HG02973 (cell line): ENCODE data around the gene TNMD.
"Not testable (repeated sequence)": the region's sequence is repeated elsewhere in the genome, so short reads cannot be mapped to it uniquely, and the experiment has no call there.

Source experiments
- ATAC-seq: cut with Tn5 transposase; IDR thresholded peaks from one replicate; pipeline ENCODE4 v1.9.1; 2021; ENCODE audit warnings: moderate library complexity; ENCODE audit not compliant: unreplicated experiment

Gene TNMD

DNA sequence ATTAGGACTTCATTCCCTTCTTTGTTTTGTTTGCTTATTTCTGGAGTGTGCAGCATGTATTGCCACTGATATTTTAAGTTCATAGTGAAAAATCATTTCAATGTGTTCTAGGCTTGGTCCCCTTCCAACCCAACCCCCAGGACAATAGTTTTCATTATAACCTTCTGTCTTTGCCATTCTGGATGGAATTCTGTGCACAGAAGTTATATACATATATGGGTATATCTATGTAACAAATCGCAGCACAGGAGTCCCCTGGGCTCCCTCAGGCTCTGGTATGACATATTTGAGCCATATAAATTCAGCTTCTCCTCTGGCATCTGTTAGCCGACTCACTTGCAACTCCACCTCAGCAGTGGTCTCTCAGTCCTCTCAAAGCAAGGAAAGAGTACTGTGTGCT, at the start of gene TNMD:
Gene TNMD, plus strand, starts transcription at position 326 of the 400 bp plus-strand sequence. CDS start 83 bp downstream, outside the sequence.
- no peak for ATAC-seq

DNA sequence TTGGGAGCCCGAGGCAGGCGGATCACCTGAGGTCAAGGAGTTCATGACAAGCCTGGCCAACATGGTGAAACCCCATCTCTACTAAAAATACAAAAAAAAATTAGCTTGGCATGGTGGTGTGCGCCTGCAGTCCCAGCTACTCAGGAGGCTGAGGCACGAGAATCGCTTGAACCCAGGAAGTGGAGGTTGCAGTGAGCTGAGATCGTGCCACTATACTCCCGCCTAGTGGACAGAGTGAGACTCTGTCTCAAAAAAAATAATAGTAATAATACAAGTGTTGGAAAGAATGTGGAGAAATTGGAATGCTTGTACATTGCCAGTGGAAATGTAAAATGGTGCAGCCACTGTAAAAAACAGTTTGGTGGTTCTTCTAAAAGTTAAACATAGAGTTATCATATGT, 19.2 kb upstream of the TNMD start:
- not testable (repeated sequence) for ATAC-seq

DNA sequence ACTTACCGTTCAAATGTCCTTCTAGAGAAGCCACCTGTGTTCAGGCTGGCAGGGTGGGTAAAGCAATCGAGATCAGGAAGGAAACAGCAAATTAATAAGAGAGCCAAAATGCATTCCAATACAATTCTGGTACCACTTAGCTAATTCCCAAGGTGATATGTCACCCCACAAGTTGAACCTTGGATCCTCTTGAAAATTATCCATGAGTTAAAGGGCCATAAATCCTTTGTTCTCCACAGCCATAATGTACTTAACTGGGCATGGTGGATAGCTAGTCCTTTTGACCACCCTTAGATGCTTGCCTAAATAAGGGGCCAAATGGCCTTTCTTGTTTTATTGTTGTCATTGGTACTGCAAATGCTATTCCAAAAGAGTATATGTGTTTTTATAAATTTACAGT, 2.0 kb downstream of the TNMD start:
- ATAC-seq = no peak

DNA sequence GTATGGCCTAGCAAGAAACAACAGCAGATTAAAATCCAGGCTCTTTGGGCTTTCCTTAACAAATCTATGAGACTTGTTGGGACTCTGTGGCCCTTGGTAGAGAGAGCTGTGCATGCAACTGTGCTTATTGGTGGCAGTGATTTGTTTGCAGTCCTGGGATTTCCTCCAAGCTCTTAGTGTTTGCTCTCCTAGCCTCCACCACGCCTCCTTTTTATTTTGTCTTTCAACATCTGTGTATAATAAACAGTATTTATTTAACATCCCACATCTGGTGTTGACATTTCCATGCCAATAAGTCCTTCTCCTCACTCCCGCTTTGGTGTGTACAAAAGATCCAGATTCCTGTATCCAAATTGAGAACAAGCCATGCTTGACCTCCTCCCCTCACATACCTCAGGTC, 3.1 kb downstream of the TNMD start:
- no peak for ATAC-seq

DNA sequence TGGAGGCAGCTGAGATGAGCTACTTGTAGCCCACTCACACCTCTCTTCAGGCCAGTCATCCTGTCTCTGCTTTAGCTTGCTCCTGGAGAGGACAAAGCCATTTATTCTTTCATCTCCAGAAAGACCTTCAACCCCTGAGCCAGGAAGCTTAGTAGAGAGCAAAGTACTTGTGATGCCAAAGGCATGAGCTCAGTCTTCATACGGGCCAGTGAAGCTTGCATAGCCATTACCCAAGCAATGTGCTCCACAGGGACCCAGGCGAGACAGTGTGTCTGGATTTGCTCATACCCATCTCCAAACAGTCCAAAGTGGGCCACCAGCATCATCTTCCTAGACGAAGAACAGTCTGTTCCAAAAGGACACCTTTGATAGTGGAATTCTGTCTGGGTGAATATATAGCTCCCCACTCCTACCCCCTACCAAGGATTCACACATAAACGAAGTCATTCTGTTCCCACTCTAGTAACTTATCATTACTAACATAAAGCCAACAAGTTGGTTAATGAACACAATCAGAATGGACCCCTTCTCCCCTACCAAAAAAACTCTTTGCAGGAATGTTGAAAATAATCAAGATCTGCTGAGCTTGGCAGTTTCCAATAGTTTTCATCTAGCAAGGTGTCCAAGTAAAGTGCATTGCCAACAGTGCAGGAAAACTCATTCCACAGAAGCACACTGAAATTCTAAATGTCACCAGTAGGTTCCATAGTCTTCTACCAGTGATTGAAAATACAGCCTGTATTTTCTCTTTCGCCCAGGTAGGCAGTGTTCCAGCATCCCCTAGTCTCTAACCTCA, 6.7 kb downstream of the TNMD start:
- no peak for ATAC-seq

DNA sequence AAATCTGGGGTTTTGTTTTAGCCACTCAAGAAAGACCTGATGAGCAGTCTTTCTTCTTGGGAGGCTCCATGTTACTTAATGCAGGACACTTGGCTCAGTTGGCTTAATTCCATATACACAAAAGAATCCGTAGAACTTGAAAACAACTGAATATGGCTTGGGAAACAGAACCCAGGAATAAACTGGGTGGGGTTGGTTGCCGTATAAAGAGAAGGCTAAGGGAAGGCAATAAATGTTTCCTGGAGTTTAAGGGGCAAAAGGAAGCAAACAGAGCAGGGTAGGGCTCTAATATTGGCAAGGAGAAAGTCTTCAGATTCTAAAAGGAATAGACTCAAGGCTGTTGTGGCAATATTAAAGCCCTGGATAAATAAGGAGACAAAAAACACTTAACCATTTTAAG, 8.4 kb downstream of the TNMD start:
- no peak for ATAC-seq

DNA sequence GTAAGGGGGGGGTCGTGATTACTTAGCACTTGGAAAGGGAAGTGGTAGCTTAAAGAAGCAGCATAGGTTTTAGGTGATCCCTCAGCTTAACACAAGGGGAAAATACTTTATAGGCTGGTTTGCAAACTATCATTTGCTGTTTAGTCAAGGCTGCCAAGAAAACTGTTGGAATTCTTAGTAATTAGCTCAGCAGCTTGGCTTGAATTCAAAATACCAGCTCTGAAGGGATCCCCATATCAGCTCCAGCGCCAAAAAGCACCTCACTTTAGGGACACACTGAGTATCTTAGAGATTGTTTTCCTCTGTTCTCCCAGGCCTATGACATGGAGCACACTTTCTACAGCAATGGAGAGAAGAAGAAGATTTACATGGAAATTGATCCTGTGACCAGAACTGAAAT, 8.8 kb downstream of the TNMD start:
- ATAC-seq = no peak

DNA sequence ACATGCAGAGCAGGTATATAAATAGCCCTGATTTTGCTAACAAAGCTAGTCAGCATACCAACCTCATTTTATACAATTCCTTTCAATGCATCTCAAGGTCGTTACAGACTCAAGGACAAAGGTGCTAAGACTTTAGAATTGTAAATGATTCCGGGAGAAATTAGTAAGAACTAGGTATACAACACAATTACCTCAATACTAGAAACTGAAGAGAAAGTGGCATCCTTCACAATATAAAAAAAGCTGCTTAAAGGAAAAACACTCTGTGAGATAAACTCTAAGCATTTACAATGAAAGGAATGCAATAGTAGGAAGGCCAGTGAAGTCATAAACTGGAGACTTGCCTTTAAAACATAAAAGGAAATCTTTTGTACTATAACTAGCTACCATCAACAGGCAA, 11.9 kb downstream of the TNMD start:
- no peak for ATAC-seq

DNA sequence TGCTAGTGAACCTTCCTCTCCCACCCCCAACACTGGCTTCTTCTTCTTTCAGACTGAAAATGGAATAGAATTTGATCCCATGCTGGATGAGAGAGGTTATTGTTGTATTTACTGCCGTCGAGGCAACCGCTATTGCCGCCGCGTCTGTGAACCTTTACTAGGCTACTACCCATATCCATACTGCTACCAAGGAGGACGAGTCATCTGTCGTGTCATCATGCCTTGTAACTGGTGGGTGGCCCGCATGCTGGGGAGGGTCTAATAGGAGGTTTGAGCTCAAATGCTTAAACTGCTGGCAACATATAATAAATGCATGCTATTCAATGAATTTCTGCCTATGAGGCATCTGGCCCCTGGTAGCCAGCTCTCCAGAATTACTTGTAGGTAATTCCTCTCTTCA, 14.7 kb downstream of the TNMD start:
- ATAC-seq = no peak

DNA sequence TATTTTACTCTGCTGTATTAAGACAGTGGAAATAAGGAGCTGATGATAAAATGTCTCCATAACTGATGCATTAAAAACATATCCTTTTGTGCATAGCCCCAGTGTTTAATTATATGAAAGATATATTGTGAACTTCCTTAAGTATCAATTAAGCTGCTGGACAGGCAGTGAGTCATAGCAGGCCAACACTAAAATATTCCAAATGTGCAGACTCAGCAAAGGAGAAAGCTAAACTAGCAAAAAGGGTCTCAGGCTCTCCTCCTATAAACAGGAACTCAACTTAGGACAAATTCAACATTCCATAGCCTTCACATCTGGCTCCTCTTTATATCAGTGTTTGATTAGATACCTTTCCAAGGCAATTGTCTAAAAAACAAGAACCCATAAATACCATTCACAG, 15.6 kb downstream of the TNMD start:
- no peak for ATAC-seq

DNA sequence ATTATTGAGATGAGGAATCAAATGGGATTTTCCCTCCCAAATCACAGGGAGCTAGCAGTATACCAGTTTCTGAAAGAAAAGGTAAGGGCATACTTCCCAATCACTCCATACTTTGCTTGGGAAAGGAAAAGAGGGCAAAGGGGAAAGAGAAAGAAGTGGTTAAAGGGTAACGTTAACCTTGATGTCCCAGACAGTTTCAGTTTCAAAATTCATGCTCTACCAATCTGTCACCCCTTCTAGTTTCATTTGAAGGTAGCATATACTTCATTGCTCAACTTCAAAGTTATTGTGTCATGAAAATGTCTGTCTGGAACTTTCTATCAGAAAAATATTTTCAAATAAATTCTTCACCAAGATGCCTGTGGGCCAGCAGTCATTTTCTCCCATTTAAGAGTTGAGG, 16.0 kb downstream of the TNMD start:
- peak; percentile 65 for ATAC-seq

DNA sequence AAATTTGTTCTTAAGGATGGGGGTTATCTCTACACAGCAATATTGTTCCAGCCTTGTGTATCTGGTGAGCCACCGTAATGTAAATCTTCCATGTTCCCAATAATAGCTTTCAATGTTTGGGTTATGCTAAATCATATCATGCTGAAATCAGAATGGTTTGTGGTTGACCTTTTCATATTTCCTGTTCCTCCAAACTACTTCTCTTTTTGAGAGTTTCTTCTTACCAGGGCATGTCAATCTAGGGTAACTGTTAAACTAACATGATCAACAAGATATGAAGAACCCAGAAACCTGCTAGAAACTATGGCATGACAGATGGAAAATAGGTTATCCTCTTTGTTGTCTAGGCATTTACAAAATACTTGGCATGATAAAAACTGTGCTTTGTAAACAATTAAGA, 22.0 kb downstream of the TNMD start:
- ATAC-seq = no peak

DNA sequence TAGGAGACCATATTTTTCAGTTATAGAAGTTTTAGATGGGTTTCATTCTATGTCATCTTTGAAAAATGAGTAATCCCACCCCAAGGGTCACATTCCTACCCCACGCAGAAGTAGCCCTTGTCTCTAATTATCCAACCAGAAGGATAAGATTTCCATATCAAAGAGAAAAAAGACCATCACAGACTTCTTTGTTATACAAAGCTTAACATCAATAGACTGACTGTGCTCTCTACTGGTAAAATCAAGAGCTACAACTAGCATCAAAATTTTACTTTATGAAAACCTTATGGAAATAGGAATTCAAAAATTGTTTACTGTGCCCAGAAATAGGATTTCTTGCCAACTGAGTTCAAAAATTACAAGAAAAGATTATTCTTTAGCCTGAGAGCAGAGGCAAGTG, 24.9 kb downstream of the TNMD start:
- no peak for ATAC-seq

DNA sequence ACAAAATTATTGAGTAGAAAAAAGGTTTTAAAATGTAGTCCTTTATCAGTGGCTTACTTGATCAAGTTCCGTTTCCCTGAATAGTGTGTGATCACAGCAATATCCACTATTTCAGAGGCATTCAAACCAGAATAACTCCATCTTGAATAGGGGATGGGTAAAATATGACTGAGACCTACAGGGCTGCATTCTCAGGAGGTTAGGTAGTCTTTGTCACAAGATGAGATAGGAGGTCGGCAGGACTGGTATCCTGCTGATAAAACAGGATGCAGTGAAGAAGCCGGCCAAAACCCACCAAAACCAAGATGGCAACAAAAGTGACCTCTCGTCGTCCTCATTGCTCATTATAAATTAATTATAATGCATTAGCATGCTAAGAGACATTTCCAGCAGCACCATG, 27.2 kb downstream of the TNMD start:
- ATAC-seq = no peak

DNA sequence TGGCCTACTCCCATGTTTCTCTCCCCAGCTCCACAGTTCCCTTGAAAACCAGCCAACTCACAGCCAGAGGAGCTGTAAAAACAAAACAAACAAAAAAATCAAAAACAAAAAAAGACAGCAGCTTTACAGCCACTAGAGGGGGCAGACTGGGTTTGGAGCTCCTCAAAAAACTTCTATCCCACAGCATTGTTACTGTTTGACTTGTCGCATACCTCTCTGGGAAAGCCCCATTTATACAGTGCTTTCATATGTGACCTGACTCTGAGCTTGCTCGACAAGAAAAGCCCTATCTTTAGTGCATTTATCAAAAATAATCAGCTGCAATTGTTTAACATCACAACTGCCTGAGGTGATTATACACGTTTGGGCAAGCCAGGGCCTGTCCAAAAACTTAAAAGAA, 30.3 kb downstream of the TNMD start:
- ATAC-seq = peak; percentile 100

DNA sequence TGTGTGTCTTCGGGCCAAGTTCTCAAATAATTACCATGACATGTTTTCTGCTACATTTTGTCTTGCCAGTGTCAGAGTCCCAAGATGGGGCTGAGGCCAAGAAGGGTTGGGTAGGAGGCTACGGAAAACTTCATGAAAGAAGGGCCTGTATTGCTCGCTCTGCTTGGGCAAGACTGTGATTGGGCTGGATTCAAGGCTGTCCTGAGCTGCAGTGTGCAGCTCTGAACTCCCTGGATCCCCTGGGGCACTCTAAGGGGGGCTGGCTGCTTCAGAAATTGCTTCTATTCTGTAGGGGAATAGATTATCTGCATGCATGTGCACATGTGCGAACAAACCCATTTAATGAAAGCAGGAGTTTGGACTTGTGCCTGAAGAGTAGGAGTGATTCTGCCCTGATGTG, 38.3 kb downstream of the TNMD start:
- no peak for ATAC-seq

DNA sequence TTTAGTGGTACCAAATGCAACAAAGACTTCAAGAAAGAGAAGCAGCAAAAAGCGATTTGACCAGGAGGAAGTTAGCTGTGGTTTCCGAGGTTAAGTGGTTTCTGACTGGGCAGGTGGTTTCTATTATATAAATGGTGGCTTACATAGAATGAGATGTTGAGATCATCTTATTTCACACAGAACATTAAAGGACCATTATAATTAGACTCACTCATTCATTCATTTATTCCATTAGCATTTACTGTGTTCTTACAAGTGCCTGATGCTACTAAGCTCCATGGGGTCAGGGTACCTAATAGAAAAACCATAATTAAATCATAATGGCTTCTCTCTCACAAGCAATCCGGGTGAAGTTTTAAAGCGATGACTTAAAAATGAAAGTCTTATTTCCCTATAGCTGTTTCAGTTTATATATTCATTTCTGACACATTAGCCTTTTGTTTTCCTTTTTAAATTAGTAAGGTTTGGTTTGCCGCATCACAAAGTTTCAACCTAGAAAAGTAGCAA, 41.3 kb downstream of the TNMD start:
- ATAC-seq = peak; percentile 89

DNA sequence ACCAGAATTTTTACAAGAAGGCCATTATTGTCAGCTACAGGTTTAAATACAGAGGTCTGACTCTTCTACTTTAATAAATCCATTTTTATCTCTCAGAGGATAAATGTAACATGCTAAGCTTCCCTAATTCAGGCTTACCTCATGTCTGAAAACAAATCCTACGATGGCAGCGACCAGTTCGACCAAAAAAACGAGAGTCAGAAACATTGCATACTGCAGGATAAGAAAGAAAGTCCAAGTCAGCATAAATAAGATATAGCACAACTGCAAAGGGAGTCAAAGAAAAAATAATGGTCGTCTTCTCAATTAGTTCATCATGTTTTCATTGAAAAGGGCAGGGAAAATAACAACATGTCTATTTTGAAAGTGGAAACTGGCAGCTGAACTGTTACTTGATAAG, 50.3 kb downstream of the TNMD start:
- no peak for ATAC-seq

DNA sequence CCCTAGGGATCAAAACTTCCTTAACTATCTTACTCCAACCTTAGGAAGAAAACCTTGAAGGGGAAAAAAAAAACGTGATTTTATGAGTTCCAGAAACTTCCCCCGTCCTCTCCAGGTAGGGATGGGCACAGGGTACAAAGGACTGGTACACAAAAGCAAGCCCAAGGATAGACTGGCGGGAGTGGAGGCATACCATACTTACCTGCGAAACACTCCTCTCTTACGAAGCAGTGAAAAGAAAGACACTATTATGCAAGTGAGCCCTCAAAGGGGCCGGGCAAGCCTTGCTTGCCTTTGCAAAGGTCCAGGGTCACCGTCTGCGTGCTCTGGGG, 51.2 kb downstream of the TNMD start:
- ATAC-seq = no peak

DNA sequence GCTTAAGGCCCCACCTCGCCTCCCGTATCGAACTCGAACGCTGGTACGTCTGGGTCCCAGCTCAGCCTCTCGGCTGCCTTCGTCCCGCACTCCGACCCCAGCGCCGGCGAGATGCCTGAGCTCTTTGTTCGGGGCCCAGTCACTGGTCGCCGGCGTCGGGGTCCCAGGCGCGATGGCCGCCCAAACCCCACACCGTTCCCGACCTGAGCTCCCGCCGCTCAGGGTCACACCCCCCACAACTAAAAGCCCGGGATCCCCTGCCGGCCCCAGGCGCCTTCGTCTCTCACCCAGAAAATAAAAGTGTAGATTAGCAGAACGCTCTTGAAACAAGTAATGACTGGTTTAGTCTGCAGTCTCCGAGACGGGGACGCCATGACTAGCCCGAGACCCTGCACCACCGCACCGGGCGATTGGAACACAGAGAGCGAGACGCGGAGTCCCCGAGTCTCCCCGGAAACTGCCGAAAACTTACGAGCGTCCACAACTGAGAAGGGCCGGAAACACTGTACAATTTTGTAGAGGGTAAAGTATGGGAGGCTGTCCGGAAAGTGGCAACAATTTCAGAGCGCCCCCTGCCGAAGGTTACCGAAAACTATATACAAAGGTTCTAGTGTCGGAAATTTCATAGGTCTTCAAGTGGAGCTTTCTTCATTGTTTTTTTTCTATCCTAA, 51.7 kb downstream of the TNMD start, which contains the start of gene TSPAN6:
Gene TSPAN6, minus strand, starts transcription at position 486 of the 671 bp plus-strand sequence. Its CDS starts 112 bp downstream, at position 374.
- ATAC-seq = peak; percentile 90

DNA sequence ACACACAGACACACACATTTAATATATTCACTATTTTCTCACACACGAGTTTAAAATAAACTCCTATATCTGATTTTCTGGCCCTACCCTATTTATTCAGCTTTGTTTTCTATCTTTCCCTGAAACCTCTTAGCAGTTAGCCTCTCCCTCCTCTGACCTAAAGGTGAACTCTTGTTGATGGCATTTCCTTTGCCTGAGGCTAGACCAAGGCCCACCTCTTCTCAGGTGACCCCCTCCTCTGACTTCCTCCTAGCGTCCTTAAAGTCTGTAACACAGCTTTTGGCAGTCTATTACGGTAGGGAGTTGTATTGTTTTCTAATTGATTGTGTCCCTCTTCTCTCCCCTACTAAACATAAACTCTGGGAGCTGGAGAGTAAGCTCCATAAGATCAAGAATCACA, 57.6 kb downstream of the TNMD start:
- ATAC-seq = no peak

DNA sequence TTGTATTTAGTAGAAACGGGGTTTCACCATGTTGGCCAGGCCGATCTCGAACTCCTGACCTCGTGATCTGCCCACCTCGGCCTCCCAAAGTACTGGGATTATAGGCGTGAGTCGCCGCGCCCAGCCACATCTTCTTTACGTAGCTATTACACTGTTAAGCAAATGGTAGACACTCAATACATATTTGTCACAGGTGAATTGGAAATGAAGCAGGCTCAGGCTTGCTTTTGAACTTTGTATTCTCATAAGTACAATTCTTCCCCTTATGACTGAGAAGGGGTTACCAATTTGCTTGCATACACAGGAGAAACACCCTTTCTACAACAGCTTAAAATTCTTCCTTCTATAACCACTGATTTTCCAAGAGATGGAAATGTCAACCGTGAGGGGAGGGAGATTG, 58.5 kb downstream of the TNMD start:
- no peak for ATAC-seq
